WTC11 (cell line): ENCODE measurements around the gene SPATA2. TPM values are rescaled to one million over a fixed set of nuclear protein-coding genes. Genes with fewer than 3 reads are reported as not detected.

Source experiments
- ATAC-seq: fragments of 200-7000 bp; cut with Tn5 transposase; 2 replicates; pipeline ENCODE4 v1.10.0; 2021; ENCODE audit warnings: mild to moderate bottlenecking, moderate library complexity
- CTCF ChIA-PET: fragments of 300-600 bp; sonication (Branson Sonifier 250); formaldehyde crosslinking; loops from one replicate; lab custom pipeline; 2021; ENCODE audit warnings: antibody characterized with exemption; lab: Charles Lee
- POLR2A ChIA-PET: fragments of 350-600 bp; sonication (Branson Sonifier 250); formaldehyde crosslinking; loops from one replicate; lab custom pipeline; 2021; ENCODE audit warnings: antibody characterized with exemption; lab: Charles Lee
- DNase-seq: peaks from one replicate; pipeline ENCODE4 v3.0.0; 2021; ENCODE audit warnings: low spot score
- H3K27ac Mint-ChIP-seq: 2 replicates; pipeline ENCODE4 v1.8.0; 2021; ENCODE audit warnings: mixed read lengths
- H3K27me3 Mint-ChIP-seq: 2 replicates; pipeline ENCODE4 v1.8.0; 2021; ENCODE audit warnings: low read depth, mild to moderate bottlenecking, moderate library complexity, mixed read lengths
- H3K36me3 Mint-ChIP-seq: 2 replicates; pipeline ENCODE4 v1.8.0; 2021; ENCODE audit warnings: mixed read lengths
- H3K4me1 Mint-ChIP-seq: 2 replicates; pipeline ENCODE4 v1.8.0; 2022; ENCODE audit warnings: mixed read lengths
- H3K4me3 Mint-ChIP-seq: 2 replicates; pipeline ENCODE4 v1.8.0; 2021; ENCODE audit warnings: mild to moderate bottlenecking, moderate library complexity, mixed read lengths
- H3K9me3 Mint-ChIP-seq: 2 replicates; pipeline ENCODE4 v1.8.0; 2021; ENCODE audit warnings: mixed read lengths
- EMX1 ChIP-seq: fragments of 250-450 bp; sonication (Bioruptor Pico); IDR thresholded peaks from 2 replicates; pipeline ENCODE4 v1.8.0; 2021; ENCODE audit warnings: mild to moderate bottlenecking
- HMGA2 ChIP-seq: fragments of 250-450 bp; sonication (Bioruptor Pico); IDR thresholded peaks from 2 replicates; pipeline ENCODE4 v1.4.0; 2021; ENCODE audit warnings: mild to moderate bottlenecking, moderate library complexity
- IRF2 ChIP-seq: sonication (generic); formaldehyde crosslinking; IDR thresholded peaks from 2 replicates; pipeline ENCODE4 v1.8.0; 2022; ENCODE audit warnings: low read depth, missing genetic modification reagents, borderline replicate concordance
- JUN ChIP-seq: sonication (generic); formaldehyde crosslinking; IDR thresholded peaks from 2 replicates; pipeline ENCODE4 v1.8.0; 2023; ENCODE audit warnings: mild to moderate bottlenecking, missing genetic modification reagents
- NFATC4 ChIP-seq: fragments of 250-450 bp; sonication (Bioruptor Pico); IDR thresholded peaks from 2 replicates; pipeline ENCODE4 v1.9.0; 2021; ENCODE audit warnings: mild to moderate bottlenecking
- NFE2L1 ChIP-seq: sonication (generic); formaldehyde crosslinking; IDR thresholded peaks from 2 replicates; pipeline ENCODE4 v1.8.1; 2023; ENCODE audit warnings: missing genetic modification reagents
- NFYB ChIP-seq: sonication (generic); formaldehyde crosslinking; conservative IDR thresholded peaks from 2 replicates; pipeline ENCODE4 v1.8.0; 2022; ENCODE audit warnings: low read depth, missing genetic modification reagents
- NR2C2 ChIP-seq: sonication (generic); formaldehyde crosslinking; IDR thresholded peaks from 2 replicates; pipeline ENCODE4 v1.8.0; 2022; ENCODE audit warnings: mild to moderate bottlenecking, missing genetic modification reagents
- NR3C1 ChIP-seq: sonication (generic); formaldehyde crosslinking; conservative IDR thresholded peaks from 2 replicates; pipeline ENCODE4 v1.8.1; 2023; ENCODE audit warnings: low read depth, mild to moderate bottlenecking, missing genetic modification reagents
- SMAD3 ChIP-seq: sonication (generic); formaldehyde crosslinking; IDR thresholded peaks from 2 replicates; pipeline ENCODE4 v1.8.0; 2022; ENCODE audit warnings: missing genetic modification reagents, mild to moderate bottlenecking, borderline replicate concordance
- TCF7 ChIP-seq: sonication (generic); formaldehyde crosslinking; IDR thresholded peaks from 2 replicates; pipeline ENCODE4 v1.8.0; 2022; ENCODE audit warnings: mild to moderate bottlenecking, low read depth, missing genetic modification reagents, moderate library complexity
- TEAD4 ChIP-seq: sonication (generic); formaldehyde crosslinking; IDR thresholded peaks from 2 replicates; pipeline ENCODE4 v1.8.0; 2022; ENCODE audit warnings: mild to moderate bottlenecking, missing genetic modification reagents
- TP53 ChIP-seq: sonication (generic); formaldehyde crosslinking; IDR thresholded peaks from 2 replicates; pipeline ENCODE4 v1.8.1; 2023; ENCODE audit warnings: mild to moderate bottlenecking, missing genetic modification reagents
- ZNF219 ChIP-seq: sonication (generic); formaldehyde crosslinking; IDR thresholded peaks from 2 replicates; pipeline ENCODE4 v1.8.0; 2023; ENCODE audit warnings: missing genetic modification reagents, mild to moderate bottlenecking, borderline replicate concordance
- total RNA-seq: library from RNA; stranded (reverse); gene quantifications from 3 replicates; pipeline ENCODE4 v1.2.3, GENCODE V29; 2021
- TF ChIP-seq, protein P1 (sequence below): sonication (generic); formaldehyde crosslinking; conservative IDR thresholded peaks from 2 replicates; pipeline ENCODE4 v1.8.1; 2022; ENCODE audit warnings: mild to moderate bottlenecking, missing genetic modification reagents
- TF ChIP-seq, protein P2 (sequence below): fragments of 250-450 bp; sonication (Bioruptor Pico); conservative IDR thresholded peaks from 2 replicates; pipeline ENCODE4 v1.9.0; 2021; ENCODE audit warnings: mild to moderate bottlenecking
- TF ChIP-seq, protein P3 (sequence below): sonication (generic); formaldehyde crosslinking; IDR thresholded peaks from 2 replicates; pipeline ENCODE4 v1.8.1; 2022; ENCODE audit warnings: mild to moderate bottlenecking, moderate library complexity, missing genetic modification reagents
- TF ChIP-seq, protein P4 (sequence below): sonication (generic); formaldehyde crosslinking; IDR thresholded peaks from 2 replicates; pipeline ENCODE4 v1.8.0; 2023; ENCODE audit warnings: missing genetic modification reagents, mild to moderate bottlenecking, borderline replicate concordance
- TF ChIP-seq, protein P5 (sequence below): sonication (generic); formaldehyde crosslinking; IDR thresholded peaks from 2 replicates; pipeline ENCODE4 v1.8.1; 2023; ENCODE audit warnings: mild to moderate bottlenecking, missing genetic modification reagents, moderate library complexity
- TF ChIP-seq, protein P6 (sequence below): fragments of 250-450 bp; sonication (Bioruptor Pico); IDR thresholded peaks from 2 replicates; pipeline ENCODE4 v1.8.0; 2021; ENCODE audit warnings: mild to moderate bottlenecking
- TF ChIP-seq, protein P7 (sequence below): fragments of 250-450 bp; sonication (Bioruptor Pico); IDR thresholded peaks from 2 replicates; pipeline ENCODE4 v1.9.0; 2021; ENCODE audit warnings: mild to moderate bottlenecking

Gene SPATA2
- total RNA-seq, 1 experiment from 2014 or later, result 11.3 TPM

DNA sequence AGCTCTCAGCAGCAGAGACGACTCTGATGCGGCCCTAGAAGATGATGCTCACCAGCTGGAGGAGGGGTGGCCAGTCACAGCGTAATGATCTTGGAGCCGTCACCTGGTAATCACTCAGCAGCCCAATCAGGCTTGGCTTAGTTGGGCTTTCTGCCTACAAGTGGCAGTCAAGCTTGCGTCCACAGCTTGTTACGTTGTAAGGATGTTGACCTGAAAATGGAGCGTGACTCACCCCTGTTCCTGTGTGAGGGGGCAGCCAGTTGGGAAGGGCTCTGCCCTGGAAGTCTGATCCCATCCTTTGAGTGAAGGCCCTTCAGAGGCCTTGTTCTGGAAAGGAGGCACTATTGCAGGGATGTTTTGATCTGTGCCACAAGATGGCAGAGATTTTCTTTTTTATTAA lies 49.8 kb downstream of the SPATA2 start:
- no peak for TF ChIP-seq TP53 (CRISPR knock-in tag)
- TF ChIP-seq, protein P1, sequence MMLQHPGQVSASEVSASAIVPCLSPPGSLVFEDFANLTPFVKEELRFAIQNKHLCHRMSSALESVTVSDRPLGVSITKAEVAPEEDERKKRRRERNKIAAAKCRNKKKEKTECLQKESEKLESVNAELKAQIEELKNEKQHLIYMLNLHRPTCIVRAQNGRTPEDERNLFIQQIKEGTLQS, result no peak
- no peak for TF ChIP-seq HMGA2 (CRISPR knock-in tag)
- TF ChIP-seq, protein P2, sequence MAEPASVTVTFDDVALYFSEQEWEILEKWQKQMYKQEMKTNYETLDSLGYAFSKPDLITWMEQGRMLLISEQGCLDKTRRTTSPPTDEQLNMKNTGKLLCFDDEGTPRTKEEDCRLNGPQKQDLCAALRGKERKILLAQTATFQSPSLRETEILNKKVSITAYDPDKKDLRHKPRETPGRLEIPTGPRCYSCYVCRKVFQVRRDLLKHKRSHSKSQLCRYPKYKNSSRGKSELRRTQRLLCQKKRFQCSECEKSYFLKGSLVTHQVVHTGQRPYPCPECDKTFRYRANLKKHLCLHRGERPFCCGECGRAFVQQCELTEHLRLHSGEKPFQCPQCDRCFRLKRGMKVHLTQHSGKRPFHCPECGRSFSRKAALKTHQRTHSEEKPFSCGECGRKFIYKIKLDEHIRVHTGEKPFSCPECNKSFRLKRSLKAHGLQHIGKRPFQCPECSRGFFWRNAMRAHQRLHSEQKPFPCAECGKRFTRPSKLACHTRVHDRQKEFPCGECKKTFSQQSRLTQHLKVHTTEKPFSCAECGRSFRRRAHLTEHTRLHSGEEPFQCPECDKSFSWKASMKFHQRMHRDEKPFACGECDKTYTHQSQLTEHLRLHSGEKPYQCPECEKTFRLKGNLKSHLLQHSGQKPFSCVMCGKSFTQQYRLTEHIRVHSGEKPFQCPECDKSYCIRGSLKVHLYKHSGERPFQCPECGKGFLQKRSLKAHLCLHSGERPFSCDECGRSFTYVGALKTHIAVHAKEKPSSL (CRISPR knock-in tag), result no peak
- TF ChIP-seq, protein P3, sequence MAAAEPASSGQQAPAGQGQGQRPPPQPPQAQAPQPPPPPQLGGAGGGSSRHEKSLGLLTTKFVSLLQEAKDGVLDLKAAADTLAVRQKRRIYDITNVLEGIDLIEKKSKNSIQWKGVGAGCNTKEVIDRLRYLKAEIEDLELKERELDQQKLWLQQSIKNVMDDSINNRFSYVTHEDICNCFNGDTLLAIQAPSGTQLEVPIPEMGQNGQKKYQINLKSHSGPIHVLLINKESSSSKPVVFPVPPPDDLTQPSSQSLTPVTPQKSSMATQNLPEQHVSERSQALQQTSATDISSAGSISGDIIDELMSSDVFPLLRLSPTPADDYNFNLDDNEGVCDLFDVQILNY (CRISPR knock-in tag), result no peak
- TF ChIP-seq TEAD4 (CRISPR knock-in tag), result no peak
- TF ChIP-seq, protein P4, sequence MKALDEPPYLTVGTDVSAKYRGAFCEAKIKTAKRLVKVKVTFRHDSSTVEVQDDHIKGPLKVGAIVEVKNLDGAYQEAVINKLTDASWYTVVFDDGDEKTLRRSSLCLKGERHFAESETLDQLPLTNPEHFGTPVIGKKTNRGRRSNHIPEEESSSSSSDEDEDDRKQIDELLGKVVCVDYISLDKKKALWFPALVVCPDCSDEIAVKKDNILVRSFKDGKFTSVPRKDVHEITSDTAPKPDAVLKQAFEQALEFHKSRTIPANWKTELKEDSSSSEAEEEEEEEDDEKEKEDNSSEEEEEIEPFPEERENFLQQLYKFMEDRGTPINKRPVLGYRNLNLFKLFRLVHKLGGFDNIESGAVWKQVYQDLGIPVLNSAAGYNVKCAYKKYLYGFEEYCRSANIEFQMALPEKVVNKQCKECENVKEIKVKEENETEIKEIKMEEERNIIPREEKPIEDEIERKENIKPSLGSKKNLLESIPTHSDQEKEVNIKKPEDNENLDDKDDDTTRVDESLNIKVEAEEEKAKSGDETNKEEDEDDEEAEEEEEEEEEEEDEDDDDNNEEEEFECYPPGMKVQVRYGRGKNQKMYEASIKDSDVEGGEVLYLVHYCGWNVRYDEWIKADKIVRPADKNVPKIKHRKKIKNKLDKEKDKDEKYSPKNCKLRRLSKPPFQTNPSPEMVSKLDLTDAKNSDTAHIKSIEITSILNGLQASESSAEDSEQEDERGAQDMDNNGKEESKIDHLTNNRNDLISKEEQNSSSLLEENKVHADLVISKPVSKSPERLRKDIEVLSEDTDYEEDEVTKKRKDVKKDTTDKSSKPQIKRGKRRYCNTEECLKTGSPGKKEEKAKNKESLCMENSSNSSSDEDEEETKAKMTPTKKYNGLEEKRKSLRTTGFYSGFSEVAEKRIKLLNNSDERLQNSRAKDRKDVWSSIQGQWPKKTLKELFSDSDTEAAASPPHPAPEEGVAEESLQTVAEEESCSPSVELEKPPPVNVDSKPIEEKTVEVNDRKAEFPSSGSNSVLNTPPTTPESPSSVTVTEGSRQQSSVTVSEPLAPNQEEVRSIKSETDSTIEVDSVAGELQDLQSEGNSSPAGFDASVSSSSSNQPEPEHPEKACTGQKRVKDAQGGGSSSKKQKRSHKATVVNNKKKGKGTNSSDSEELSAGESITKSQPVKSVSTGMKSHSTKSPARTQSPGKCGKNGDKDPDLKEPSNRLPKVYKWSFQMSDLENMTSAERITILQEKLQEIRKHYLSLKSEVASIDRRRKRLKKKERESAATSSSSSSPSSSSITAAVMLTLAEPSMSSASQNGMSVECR (CRISPR knock-in tag), result no peak
- no peak for TF ChIP-seq EMX1 (CRISPR knock-in tag)
- TF ChIP-seq SMAD3, result no peak
- no peak for TF ChIP-seq NFYB
- TF ChIP-seq TCF7 (CRISPR knock-in tag), result no peak
- TF ChIP-seq NR3C1 (CRISPR knock-in tag), result no peak
- no peak for TF ChIP-seq NFE2L1
- no peak for TF ChIP-seq NR2C2 (CRISPR knock-in tag)
- TF ChIP-seq, protein P5, sequence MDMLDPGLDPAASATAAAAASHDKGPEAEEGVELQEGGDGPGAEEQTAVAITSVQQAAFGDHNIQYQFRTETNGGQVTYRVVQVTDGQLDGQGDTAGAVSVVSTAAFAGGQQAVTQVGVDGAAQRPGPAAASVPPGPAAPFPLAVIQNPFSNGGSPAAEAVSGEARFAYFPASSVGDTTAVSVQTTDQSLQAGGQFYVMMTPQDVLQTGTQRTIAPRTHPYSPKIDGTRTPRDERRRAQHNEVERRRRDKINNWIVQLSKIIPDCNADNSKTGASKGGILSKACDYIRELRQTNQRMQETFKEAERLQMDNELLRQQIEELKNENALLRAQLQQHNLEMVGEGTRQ (CRISPR knock-in tag), result no peak
- DNase-seq (no peak), ATAC-seq (no peak)
- peaks cover 26% of the 10 kb centered on the region for H3K4me1 Mint-ChIP-seq
- no peaks in the 10 kb centered on the region; the same call in 1 of the 2 replicates for H3K36me3 Mint-ChIP-seq
- no peaks in the 10 kb centered on the region for H3K27me3 Mint-ChIP-seq
- H3K27ac Mint-ChIP-seq, result no peak overlapping the region
- ChIA-PET POLR2A (no interaction called here), CTCF (interaction anchor here (0.6 to 0.9 kb wide), 2 partner anchors 255 to 322 kb away, joined by 3 to 4 read pairs; no protein-coding TSS in a partner anchor)
- no peak overlapping the region for H3K4me3 Mint-ChIP-seq
- H3K9me3 Mint-ChIP-seq, result no peaks in the 10 kb centered on the region

DNA sequence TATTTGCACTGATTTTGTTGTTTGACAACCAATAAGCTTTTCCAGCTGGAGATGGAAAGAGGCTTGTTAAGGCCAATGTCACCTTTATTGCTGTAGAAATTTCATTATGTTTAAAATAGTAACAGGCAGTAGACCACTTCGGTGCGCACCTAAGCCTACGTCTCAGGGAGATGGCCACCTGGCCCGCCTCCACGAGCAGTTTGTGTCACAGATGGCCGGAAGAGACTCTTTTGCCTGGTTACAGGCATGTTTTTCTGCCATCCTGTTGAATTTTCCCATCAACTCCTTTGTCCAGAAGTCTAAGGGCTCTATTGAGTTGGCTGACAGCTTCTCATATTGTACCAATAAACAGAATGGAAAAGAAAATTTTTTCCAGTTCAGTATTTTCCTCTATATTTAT lies 51.7 kb downstream of the SPATA2 start:
- no peaks in the 10 kb centered on the region for H3K27me3 Mint-ChIP-seq
- H3K36me3 Mint-ChIP-seq, result no peaks in the 10 kb centered on the region
- ATAC-seq, result no peak
- ChIA-PET CTCF (no interaction called here), POLR2A (no interaction called here)
- DNase-seq, result no peak
- H3K4me1 Mint-ChIP-seq, result peaks cover 26% of the 10 kb centered on the region
- no peak overlapping the region for H3K4me3 Mint-ChIP-seq
- no peak overlapping the region for H3K27ac Mint-ChIP-seq
- H3K9me3 Mint-ChIP-seq, result no peaks in the 10 kb centered on the region
- TF ChIP-seq, protein P4 (CRISPR knock-in tag), result no peak
- TF ChIP-seq ZNF219 (CRISPR knock-in tag) (no peak), IRF2 (no peak), EMX1 (CRISPR knock-in tag) (no peak), JUN (CRISPR knock-in tag) (no peak), NR3C1 (CRISPR knock-in tag) (no peak), NFATC4 (no peak), NFE2L1 (no peak)
- TF ChIP-seq, protein P6, sequence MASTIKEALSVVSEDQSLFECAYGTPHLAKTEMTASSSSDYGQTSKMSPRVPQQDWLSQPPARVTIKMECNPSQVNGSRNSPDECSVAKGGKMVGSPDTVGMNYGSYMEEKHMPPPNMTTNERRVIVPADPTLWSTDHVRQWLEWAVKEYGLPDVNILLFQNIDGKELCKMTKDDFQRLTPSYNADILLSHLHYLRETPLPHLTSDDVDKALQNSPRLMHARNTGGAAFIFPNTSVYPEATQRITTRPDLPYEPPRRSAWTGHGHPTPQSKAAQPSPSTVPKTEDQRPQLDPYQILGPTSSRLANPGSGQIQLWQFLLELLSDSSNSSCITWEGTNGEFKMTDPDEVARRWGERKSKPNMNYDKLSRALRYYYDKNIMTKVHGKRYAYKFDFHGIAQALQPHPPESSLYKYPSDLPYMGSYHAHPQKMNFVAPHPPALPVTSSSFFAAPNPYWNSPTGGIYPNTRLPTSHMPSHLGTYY (CRISPR knock-in tag), result no peak
- TF ChIP-seq, protein P7, sequence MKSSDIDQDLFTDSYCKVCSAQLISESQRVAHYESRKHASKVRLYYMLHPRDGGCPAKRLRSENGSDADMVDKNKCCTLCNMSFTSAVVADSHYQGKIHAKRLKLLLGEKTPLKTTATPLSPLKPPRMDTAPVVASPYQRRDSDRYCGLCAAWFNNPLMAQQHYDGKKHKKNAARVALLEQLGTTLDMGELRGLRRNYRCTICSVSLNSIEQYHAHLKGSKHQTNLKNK, result no peak
